NB4 (cell line): ENCODE results near the gene CD200.

Source experiments
- CTCF ChIP-seq: IDR thresholded peaks from one replicate; pipeline ENCODE4 v1.5.1; 2012; ENCODE audit warnings: low read depth, low read length
- POLR2A ChIP-seq: IDR thresholded peaks from 2 replicates; pipeline ENCODE4 v1.6.1; 2011; ENCODE audit warnings: mild to moderate bottlenecking; ENCODE audit not compliant: insufficient read length; ENCODE audit errors: extremely low read depth

- no peak for TF ChIP-seq POLR2A
- no peak for TF ChIP-seq CTCF
Measured at GRCh38 chr3:112304611-112305010, 28.3 kb upstream of the CD200 start.
